ENCODE measurements around the gene PAX6. TPM values are rescaled to one million over a fixed set of nuclear protein-coding genes. Genes with fewer than 3 reads are reported as not detected.

Gene PAX6
- total and polyA plus RNA-seq, 2 of the 4 experiments (the other 2 are of a cell fraction) = not detected

- TF ChIP-seq MAZ (IDR thresholded peaks at IDR 0.05; ENCODE audit: borderline replicate concordance, low read depth, low read length) (no peak), RFX5 (IDR thresholded peaks at IDR 0.05; ENCODE audit: low read depth, low read length) (no peak), CEBPB (IDR thresholded peaks at IDR 0.05; ENCODE audit: low read depth, low read length) (no peak)
Observed at GRCh38 chr11:31810779-31811647, at the start of gene PAX6 (continued).

- Histone ChIP-seq H3K27ac (ENCODE audit: insufficient read depth, low read length) (no peak overlapping the region), H3K4me2 (ENCODE audit: low read depth, low read length) (no peak overlapping the region), H3K27me3 (ENCODE audit: control insufficient read depth, insufficient read depth, low read length) (peaks cover 1% of the 10 kb centered on the region), H3K9ac (ENCODE audit: low read depth, low read length) (no peak overlapping the region), H4K5ac (ENCODE audit: low read depth, low read length) (no peak overlapping the region), H3K56ac (ENCODE audit: extremely low read depth, insufficient read depth, low read length) (no peak overlapping the region), H3K18ac (ENCODE audit: low read depth, low read length) (no peak overlapping the region), H4K91ac (ENCODE audit: insufficient read depth, low read depth, low read length) (no peak overlapping the region), H2AK9ac (replicated peaks; ENCODE audit: low read depth, low read length, poor library complexity) (no peak overlapping the region), H3K79me1 (ENCODE audit: low read depth in 1 of 2, low read length in 2 of 2) (no peaks in the 10 kb centered on the region), H3K23ac (ENCODE audit: low read depth, low read length) (no peak overlapping the region), H3K4me3 (ENCODE audit: insufficient read depth, low read depth, low read length) (no peak overlapping the region), H4K8ac (ENCODE audit: low read depth in 2 of 2, low read length in 2 of 2) (no peak overlapping the region), H2BK120ac (ENCODE audit: low read depth, low read length) (no peak overlapping the region), H4K20me1 (ENCODE audit: insufficient read depth, low read length) (no peaks in the 10 kb centered on the region), H2AK5ac (ENCODE audit: low read depth, low read length) (no peak overlapping the region), H3K9me1 (ENCODE audit: insufficient read depth, low read length) (no peaks in the 10 kb centered on the region), H2AFZ (replicated peaks; ENCODE audit: low read length, poor library complexity) (no peak overlapping the region), H3K4ac (ENCODE audit: low read depth, low read length) (no peak overlapping the region), H3K36me3 (ENCODE audit: control insufficient read depth, insufficient read depth, low read length) (no peaks in the 10 kb centered on the region), H2BK20ac (ENCODE audit: low read depth, low read length) (no peak overlapping the region), H3K14ac (replicated peaks; ENCODE audit: low read depth, low read length) (no peak overlapping the region), H2BK5ac (ENCODE audit: low read depth, low read length, poor library complexity, severe bottlenecking) (no peak overlapping the region), H2BK15ac (ENCODE audit: low read depth, low read length) (no peak overlapping the region), H3K4me1 (ENCODE audit: control insufficient read depth, insufficient read depth, low read length) (no peaks in the 10 kb centered on the region), H3K9me3 (ENCODE audit: control insufficient read depth, insufficient read depth, low read length) (no peaks in the 10 kb centered on the region)
- no peak for DNase-seq
- dilution Hi-C loops (cut with HindIII; ENCODE audit: low sequenced_read_pairs, unreplicated experiment) = no loop called here
- intact Hi-C loops (cut with micrococcal nuclease) = no loop called here
- ChIA-PET POLR2A (ENCODE audit: unreplicated experiment) (no interaction called here), CTCF (no interaction called here)
- in situ Hi-C loops (cut with MboI; ENCODE audit: low sequenced_read_pairs) = no loop called here
- no TSS peak for BruUV-seq (replicated peaks)
- no peak for ATAC-seq (ENCODE audit: low read depth)
- TF ChIP-seq BHLHE40 (IDR thresholded peaks at IDR 0.05; ENCODE audit: low read depth, low read length) (no peak), FOS (IDR thresholded peaks at IDR 0.05; ENCODE audit: low read depth, low read length) (no peak), POLR2A (IDR thresholded peaks at IDR 0.05; ENCODE audit: low read depth, low read length) (no peak), MAZ (IDR thresholded peaks at IDR 0.05; ENCODE audit: borderline replicate concordance, low read depth, low read length) (no peak), RAD21 (IDR thresholded peaks at IDR 0.05; ENCODE audit: low read length) (no peak), CEBPB (IDR thresholded peaks at IDR 0.05; ENCODE audit: low read depth, low read length) (no peak), SMC3 (IDR thresholded peaks at IDR 0.05; ENCODE audit: low read depth, low read length) (no peak), MAFK (IDR thresholded peaks at IDR 0.05; ENCODE audit: low read depth, low read length) (no peak), CTCF (conservative IDR thresholded peaks at IDR 0.05; ENCODE audit: low read depth, low read length) (no peak), NFE2L2 (IDR thresholded peaks at IDR 0.05; ENCODE audit: low read depth, low read length) (no peak), ELK1 (IDR thresholded peaks at IDR 0.05; ENCODE audit: borderline replicate concordance, low read depth, low read length) (no peak), MXI1 (IDR thresholded peaks at IDR 0.05; ENCODE audit: borderline replicate concordance, low read depth, low read length) (no peak), CHD1 (IDR thresholded peaks at IDR 0.05; ENCODE audit: low read depth, low read length) (no peak), RFX5 (IDR thresholded peaks at IDR 0.05; ENCODE audit: low read depth, low read length) (no peak), RCOR1 (IDR thresholded peaks at IDR 0.05; ENCODE audit: insufficient replicate concordance, low read length) (no peak)
Observed at GRCh38 chr11:31860391-31860790, 49.3 kb upstream of the PAX6 start.

Measured in IMR-90 (cell line).